H9 (cell line): ENCODE measurements around the gene SETD5. TPM values are rescaled to one million over a fixed set of nuclear protein-coding genes. Genes with fewer than 3 reads are reported as not detected.
A peak's percentile ranks its signal among the peaks of the same experiment; 100 is the strongest.

Source experiments
- DNase-seq: peaks from one replicate; pipeline ENCODE4 v3.0.0-alpha.2; 2017
- H2AFZ ChIP-seq: one replicate; pipeline ENCODE4 v1.6.1; 2013; ENCODE audit warnings: mild to moderate bottlenecking, low read length, control low read depth, moderate library complexity
- H2AK5ac ChIP-seq: 2 replicates; pipeline ENCODE4 v1.6.1; 2013; ENCODE audit warnings: low read length, control low read depth, mixed read lengths; ENCODE audit not compliant: insufficient read length
- H2BK120ac ChIP-seq: one replicate; pipeline ENCODE4 v1.6.1; 2013; ENCODE audit warnings: low read depth, mild to moderate bottlenecking, low read length, control low read depth, inconsistent platforms; ENCODE audit not compliant: poor library complexity, severe bottlenecking
- H2BK12ac ChIP-seq: 2 replicates; pipeline ENCODE4 v1.6.1; 2013; ENCODE audit warnings: low read length, control low read depth, mixed read lengths, low read depth; ENCODE audit not compliant: insufficient read length
- H2BK15ac ChIP-seq: 2 replicates; pipeline ENCODE4 v1.6.1; 2013; ENCODE audit warnings: low read depth, low read length, control low read depth
- H2BK20ac ChIP-seq: one replicate; pipeline ENCODE4 v1.6.1; 2013; ENCODE audit warnings: low read depth, mild to moderate bottlenecking, low read length, control low read depth, inconsistent platforms; ENCODE audit not compliant: poor library complexity, severe bottlenecking
- H2BK5ac ChIP-seq: 2 replicates; pipeline ENCODE4 v1.6.1; 2013; ENCODE audit warnings: low read length, control low read depth, mixed read lengths; ENCODE audit not compliant: insufficient read length
- H3K14ac ChIP-seq: 2 replicates; pipeline ENCODE4 v1.6.1; 2013; ENCODE audit warnings: low read length, control low read depth; ENCODE audit not compliant: insufficient read depth
- H3K18ac ChIP-seq: 2 replicates; pipeline ENCODE4 v1.6.1; 2013; ENCODE audit warnings: low read depth, mild to moderate bottlenecking, mixed read lengths, low read length, control low read depth; ENCODE audit not compliant: insufficient read length
- H3K23ac ChIP-seq: 2 replicates; pipeline ENCODE4 v1.6.1; 2013; ENCODE audit warnings: low read length, control low read depth, mixed read lengths, low read depth; ENCODE audit not compliant: insufficient read length
- H3K23me2 ChIP-seq: 2 replicates; pipeline ENCODE4 v1.6.1; 2013; ENCODE audit warnings: low read depth, mild to moderate bottlenecking, mixed read lengths, low read length, control low read depth; ENCODE audit not compliant: insufficient read length, poor library complexity, severe bottlenecking
- H3K27ac ChIP-seq: 2 replicates; pipeline ENCODE4 v1.5.1; 2013; ENCODE audit warnings: low read length, control low read depth, mixed read lengths, low read depth; ENCODE audit not compliant: insufficient read length
- H3K27me3 ChIP-seq: 2 replicates; pipeline ENCODE4 v1.6.1; 2013; ENCODE audit warnings: low read length, control low read depth, inconsistent platforms; ENCODE audit not compliant: insufficient read depth
- H3K4ac ChIP-seq: 2 replicates; pipeline ENCODE4 v1.6.1; 2013; ENCODE audit warnings: low read depth, mild to moderate bottlenecking, control low read depth, inconsistent platforms, low read length, moderate library complexity
- H3K4me1 ChIP-seq: 2 replicates; pipeline ENCODE4 v1.6.1; 2013; ENCODE audit warnings: low read length, control low read depth, inconsistent platforms; ENCODE audit not compliant: insufficient read depth
- H3K4me2 ChIP-seq: 2 replicates; pipeline ENCODE4 v1.6.1; 2013; ENCODE audit warnings: low read length, control low read depth, mixed read lengths; ENCODE audit not compliant: insufficient read length, insufficient read depth
- H3K56ac ChIP-seq: 2 replicates; pipeline ENCODE4 v1.6.1; 2013; ENCODE audit warnings: low read depth, mild to moderate bottlenecking, mixed read lengths, low read length, control low read depth; ENCODE audit not compliant: insufficient read length
- H3K79me1 ChIP-seq: 2 replicates; pipeline ENCODE4 v1.6.1; 2013; ENCODE audit warnings: low read depth, mild to moderate bottlenecking, moderate library complexity, low read length, control low read depth, inconsistent platforms; ENCODE audit not compliant: insufficient read depth, poor library complexity, severe bottlenecking
- H3K79me2 ChIP-seq: 2 replicates; pipeline ENCODE4 v1.6.1; 2013; ENCODE audit warnings: low read length, control low read depth, inconsistent platforms; ENCODE audit not compliant: insufficient read depth
- H3K9ac ChIP-seq: 2 replicates; pipeline ENCODE4 v1.6.1; 2013; ENCODE audit warnings: low read length, control low read depth, mixed read lengths; ENCODE audit not compliant: insufficient read length; ENCODE audit errors: extremely low read depth
- H3K9me3 ChIP-seq: one replicate; pipeline ENCODE4 v1.6.1; 2013; ENCODE audit warnings: low read depth, low read length, inconsistent platforms; ENCODE audit not compliant: control insufficient read depth
- H3T11ph ChIP-seq: one replicate; pipeline ENCODE4 v1.6.1; 2013; ENCODE audit warnings: mild to moderate bottlenecking, low read length, control low read depth, inconsistent platforms
- H4K20me1 ChIP-seq: one replicate; pipeline ENCODE4 v1.6.1; 2013; ENCODE audit not compliant: control insufficient read depth, insufficient read length, insufficient read depth
- H4K5ac ChIP-seq: 2 replicates; pipeline ENCODE4 v1.6.1; 2013; ENCODE audit warnings: low read depth, mild to moderate bottlenecking, mixed read lengths, low read length, control low read depth; ENCODE audit not compliant: insufficient read length
- H4K8ac ChIP-seq: replicated peaks from 2 replicates; pipeline ENCODE4 v1.6.1; 2013; ENCODE audit warnings: low read length, control low read depth, mixed read lengths, low read depth; ENCODE audit not compliant: insufficient read length
- H4K91ac ChIP-seq: 2 replicates; pipeline ENCODE4 v1.6.1; 2013; ENCODE audit warnings: low read depth, mild to moderate bottlenecking, moderate library complexity, mixed read lengths, low read length, control low read depth; ENCODE audit not compliant: insufficient read length
- H3K27ac Mint-ChIP-seq, 3 experiments: 2 replicates in 2 of 3; 3 replicates in 1 of 3; pipeline ENCODE4 v1.8.0; 2020 to 2021; ENCODE audit warnings: mixed read lengths in 3 of 3, mild to moderate bottlenecking in 1 of 3, moderate library complexity in 1 of 3
- H3K27me3 Mint-ChIP-seq: 2 replicates; pipeline ENCODE4 v1.8.0; 2021; ENCODE audit warnings: low read depth, mild to moderate bottlenecking, moderate library complexity, mixed read lengths
- H3K36me3 Mint-ChIP-seq, 3 experiments: 2 replicates in 2 of 3; 3 replicates in 1 of 3; pipeline ENCODE4 v1.8.0; 2020 to 2021; ENCODE audit warnings: low read depth in 3 of 3, mixed read lengths in 3 of 3; ENCODE audit not compliant: insufficient read depth in 1 of 3
- H3K4me1 Mint-ChIP-seq, 2 experiments: 2 replicates each; pipeline ENCODE4 v1.8.0; 2020; ENCODE audit warnings: mixed read lengths in 2 of 2
- H3K4me3 Mint-ChIP-seq, 2 experiments: 2 replicates in 1 of 2; 3 replicates in 1 of 2; pipeline ENCODE4 v1.8.0; 2020 to 2021; ENCODE audit warnings: mild to moderate bottlenecking in 2 of 2, mixed read lengths in 2 of 2, moderate library complexity in 1 of 2
- H3K9me3 Mint-ChIP-seq, 2 experiments: 2 replicates in 1 of 2; 3 replicates in 1 of 2; pipeline ENCODE4 v1.8.0; 2020; ENCODE audit warnings: mild to moderate bottlenecking in 2 of 2, mixed read lengths in 2 of 2, moderate library complexity in 1 of 2
- CTCF ChIP-seq: fragments of 200-600 bp; sonication (generic); conservative IDR thresholded peaks from 3 replicates; pipeline ENCODE4 v1.8.0; 2021; ENCODE audit warnings: antibody characterized with exemption, mild to moderate bottlenecking
- WGBS: extraction: QIAGEN DNeasy Blood & Tissue Kit; methylation state at CpG from one replicate; pipeline ENCODE4 v1.1.7; 2013; ENCODE audit warnings: missing lambda C conversion rate, low lambda C conversion rate, mixed read lengths; ENCODE audit not compliant: insufficient read length; ENCODE audit errors: extremely low coverage; 5-methylcytosine and 5-hydroxymethylcytosine counted together
- total RNA-seq: library from RNA; stranded (reverse); gene quantifications from 2 replicates; pipeline ENCODE4 v1.2.1, GENCODE V29; 2021

The SETD5 gene
- total RNA-seq, 1 experiment from 2014 or later, result 207 TPM

GRCh38 chr3:9508781-9509180 is 111.4 kb downstream of the SETD5 start:
- Histone ChIP-seq H2BK120ac (no peak overlapping the region), H3K79me2 (no peaks in the 10 kb centered on the region), H2AFZ (no peak overlapping the region), H2BK5ac (no peak overlapping the region), H3K79me1 (no peaks in the 10 kb centered on the region), H3K4me2 (no peak overlapping the region), H3K23me2 (no peaks in the 10 kb centered on the region), H4K91ac (no peak overlapping the region), H3K27me3 (no peaks in the 10 kb centered on the region; the same call in 1 of the 2 replicates), H3K23ac (no peak overlapping the region), H2BK12ac (no peak overlapping the region), H2BK15ac (no peak overlapping the region), H3K9ac (no peak overlapping the region), H2AK5ac (no peak overlapping the region), H4K5ac (no peak overlapping the region), H3K56ac (no peak overlapping the region), H4K20me1 (no peaks in the 10 kb centered on the region), H3T11ph (no peak overlapping the region), H3K27ac (no peak overlapping the region), H3K4me1 (no peaks in the 10 kb centered on the region), H3K18ac (no peak overlapping the region), H3K4ac (no peak overlapping the region), H2BK20ac (no peak overlapping the region), H3K14ac (no peak overlapping the region), H4K8ac (no peak overlapping the region), H3K9me3 (no peaks in the 10 kb centered on the region)
- WGBS, result no CpG with 5 or more reads among the region's 25 CpGs
- DNase-seq, result peak; percentile 66
- Mint-ChIP-seq H3K9me3 (no peaks in the 10 kb centered on the region), H3K27me3 (peaks cover 29% of the 10 kb centered on the region), H3K4me3 (no peak overlapping the region), H3K27ac (no peak overlapping the region), H3K4me1 (peaks cover 0 to 9% of the 10 kb centered on the region in 2 experiments; a peak in 2 of 4 replicates), H3K36me3 (no peaks in the 10 kb centered on the region; a peak in 1 of 7 replicates)
- no peak for TF ChIP-seq CTCF
